Hepatic stellate cell (primary cell): Measurements from ENCODE around the gene BTBD7.

Experiments
- DNase-seq: peaks from one replicate; pipeline ENCODE4 v3.0.0; 2011; ENCODE audit warnings: low spot score

The BTBD7 gene

DNA sequence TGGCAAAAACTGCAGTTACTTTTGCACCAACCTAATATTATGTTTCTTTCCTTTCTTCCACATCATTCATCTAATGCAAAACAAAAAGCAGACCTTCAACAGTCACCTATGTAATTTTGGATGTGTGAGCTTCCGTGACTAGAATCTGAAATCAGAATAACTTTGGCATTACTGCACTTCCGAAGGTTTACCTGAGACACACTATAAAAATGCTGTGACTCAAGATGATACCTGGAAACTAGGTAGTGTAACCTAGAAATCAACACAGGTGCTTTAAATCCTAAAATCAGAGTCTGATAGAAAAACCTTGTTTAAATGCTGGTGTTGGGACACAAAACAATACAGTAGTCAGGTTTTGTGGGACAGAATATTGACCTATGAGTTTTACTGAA lies 2.2 kb downstream of the BTBD7 start:
- no peak for DNase-seq

- no peak for DNase-seq
These were observed 2.7 kb downstream of the BTBD7 start for GRCh38 chr14:93329965-93330608.

GRCh38 chr14:93328546-93328945 lies 4.3 kb downstream of the BTBD7 start:
- no peak for DNase-seq

DNA sequence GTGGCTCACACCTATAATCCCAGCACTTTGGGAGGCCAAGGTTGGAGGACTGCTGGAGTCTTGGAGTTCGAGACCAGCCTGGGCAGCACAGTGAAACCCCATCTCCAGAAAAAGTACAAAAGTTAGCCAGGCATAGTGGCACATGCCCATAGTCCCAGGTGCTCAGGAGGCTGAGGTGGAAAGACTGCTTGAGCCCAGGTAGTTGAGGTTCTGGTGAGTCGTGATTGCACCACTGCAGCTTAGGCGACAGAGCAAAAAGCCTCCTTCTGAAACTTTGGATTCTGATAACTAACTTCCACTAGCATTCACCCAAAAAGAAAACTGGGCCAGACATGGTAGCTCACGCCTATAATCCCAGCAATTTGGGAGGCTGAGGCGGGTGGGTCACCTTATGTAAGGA lies 6.6 kb downstream of the BTBD7 start:
- DNase-seq, result no peak

GRCh38 chr14:93323600-93324174 lies 9.1 kb downstream of the BTBD7 start:
- no peak for DNase-seq

DNA sequence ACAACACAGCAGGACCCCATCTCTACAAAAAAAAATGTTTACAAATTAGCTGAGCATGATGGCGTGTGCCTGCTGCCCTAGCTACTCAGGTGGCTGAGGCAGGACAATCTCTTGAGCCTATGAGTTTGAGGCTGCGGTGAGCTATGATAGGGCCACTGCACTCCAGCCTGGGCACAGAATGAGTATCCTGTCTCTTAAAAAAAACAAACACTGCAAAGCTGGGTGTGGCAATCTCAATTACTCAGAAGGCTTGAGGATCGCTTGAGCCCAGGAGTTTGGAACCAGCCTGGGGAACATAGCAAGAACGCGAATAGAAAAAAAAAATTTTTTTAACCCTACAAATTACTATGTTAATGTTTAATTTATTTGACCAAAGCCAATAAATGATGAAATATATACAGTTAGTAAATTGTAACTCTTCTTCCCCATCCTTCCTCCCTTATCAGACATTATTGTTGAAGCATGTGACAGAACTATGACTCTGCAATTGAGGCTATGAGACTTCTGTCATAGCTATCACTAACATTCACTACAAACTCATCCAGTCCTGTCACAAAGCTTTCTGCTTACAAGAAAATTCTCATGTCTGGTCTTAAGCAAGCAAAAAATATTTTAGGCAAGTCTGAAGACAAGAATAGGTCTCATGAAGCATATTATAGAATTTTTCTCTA lies 9.8 kb downstream of the BTBD7 start:
- DNase-seq, result no peak

DNA sequence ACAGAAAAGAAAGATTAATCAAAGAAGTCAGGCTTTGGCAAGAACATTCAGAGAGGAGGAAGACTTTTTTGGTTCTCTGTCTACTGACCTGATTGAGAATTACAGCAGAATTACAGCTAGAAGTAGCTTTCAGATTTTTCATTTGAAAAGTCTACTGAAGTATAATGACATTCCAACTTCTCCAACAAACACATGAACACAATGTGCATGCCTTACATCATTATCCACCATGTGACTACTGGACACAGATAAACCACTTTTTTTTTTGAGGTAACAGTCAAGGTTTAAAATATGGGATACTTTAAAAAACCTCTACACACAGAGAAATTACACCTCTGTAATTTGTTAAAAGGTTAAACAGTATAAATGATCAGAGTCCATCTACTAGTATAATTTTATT lies 12.3 kb downstream of the BTBD7 start:
- no peak for DNase-seq

DNA sequence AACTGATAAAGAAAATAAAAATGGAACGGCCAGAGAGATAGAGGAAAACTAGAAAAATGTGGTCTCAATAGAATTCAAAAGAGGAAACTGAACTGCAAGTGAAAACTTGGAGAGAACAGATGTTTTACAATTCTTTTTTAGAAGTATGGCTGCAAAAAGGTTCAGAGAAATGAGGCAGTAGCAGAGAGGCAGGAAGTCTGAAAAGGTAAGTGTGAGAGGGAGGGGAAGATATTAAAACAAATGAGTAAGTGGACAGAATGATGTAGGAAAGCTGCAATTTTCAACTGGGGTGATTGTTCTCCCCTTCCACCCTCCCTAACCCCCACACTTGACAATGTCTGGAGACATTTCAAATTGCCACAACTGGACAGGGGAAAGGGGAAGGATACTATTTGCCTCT lies 12.9 kb downstream of the BTBD7 start:
- no peak for DNase-seq

DNA sequence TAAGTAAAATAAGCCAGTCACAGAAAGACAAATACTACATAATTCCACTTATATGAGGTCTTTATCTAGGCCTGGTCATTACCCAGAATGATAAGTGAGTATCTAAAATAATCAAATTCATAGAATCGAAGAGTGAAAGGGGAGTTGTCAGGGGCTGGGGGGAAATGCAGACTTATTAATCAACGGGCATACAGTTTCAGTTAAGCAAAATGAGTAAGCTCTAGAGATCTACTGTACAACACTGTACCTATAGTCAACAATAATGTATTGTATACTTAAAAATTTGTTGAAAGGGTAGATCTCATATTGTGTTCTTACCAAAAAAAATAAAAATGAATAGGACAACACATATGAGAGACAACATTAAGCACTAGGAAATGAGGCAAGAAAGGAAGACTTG lies 13.3 kb downstream of the BTBD7 start:
- no peak for DNase-seq

- no peak for DNase-seq
These were observed 13.9 kb downstream of the BTBD7 start for GRCh38 chr14:93318927-93319326.

DNA sequence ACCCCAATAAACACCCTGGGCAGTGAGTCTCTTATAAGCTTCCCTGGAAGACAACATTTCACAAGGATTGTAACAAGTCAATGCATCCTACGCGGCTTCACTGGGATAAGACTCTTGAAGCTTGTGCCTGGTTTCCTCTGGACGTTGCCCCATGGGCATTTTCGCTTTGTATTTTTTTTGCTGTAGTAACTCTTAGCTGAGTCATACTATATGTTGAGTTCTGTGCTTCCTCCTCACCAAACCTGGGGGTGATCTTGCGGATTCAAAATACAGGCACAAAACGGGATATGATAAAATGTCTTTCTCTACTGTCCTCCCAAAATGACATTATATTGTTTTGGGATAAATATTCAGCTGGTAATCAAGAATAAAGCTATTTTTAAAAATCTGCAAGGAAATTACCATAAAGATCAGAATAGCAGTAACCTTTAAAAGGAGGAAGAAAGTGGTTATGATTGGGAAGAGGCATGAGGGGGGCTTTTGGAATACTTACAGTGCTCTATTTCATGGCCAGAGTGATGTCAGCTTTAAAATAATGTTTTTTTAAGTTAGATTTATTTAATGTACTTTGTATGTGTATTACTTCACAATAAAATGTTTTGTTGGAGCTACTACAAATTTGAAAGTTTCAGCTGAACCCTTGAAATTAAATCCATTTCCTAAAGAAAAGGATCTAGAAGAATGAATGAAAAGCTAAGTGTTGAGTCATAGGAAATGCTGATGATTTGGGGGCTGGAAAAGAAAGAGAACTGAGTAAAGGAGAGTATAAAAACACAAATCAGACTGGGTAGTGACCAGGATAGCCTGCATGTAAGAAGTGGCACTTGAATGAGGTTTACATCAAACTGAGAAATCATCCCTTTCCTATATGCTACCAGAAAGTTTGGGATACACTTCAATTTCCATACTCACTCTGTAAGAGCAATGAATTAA lies 14.7 kb downstream of the BTBD7 start:
- peak; percentile 52 for DNase-seq

DNA sequence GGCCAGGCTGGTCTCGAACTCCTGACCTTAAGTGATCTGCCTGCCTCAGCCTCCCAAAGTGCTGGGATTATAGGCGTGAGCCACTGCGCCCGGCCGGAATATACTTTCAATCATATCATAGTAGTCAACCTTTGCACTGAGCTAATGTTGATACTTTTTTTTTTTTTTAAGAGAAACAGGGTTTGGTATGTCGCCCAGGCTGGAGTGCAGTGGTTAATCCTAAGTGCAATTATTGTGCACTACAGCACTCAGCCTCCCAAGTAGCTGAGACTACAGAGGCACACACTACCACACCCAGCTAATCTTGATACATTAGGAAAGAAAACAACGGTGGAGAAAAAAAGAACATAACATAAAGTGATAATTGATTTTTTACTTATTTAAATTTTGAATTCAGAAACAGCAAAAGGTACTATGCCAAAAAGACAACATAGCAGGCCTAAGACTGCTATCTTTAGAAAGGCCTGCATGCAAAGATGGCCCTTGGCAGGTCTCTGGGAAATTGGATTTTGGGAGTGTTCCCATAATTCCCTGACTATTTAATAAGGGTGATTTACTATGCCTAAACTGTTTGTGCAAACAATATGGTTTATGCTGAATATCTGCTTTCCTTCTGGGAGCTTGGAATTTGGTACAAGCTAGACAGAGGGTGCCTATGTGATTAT lies 15.5 kb downstream of the BTBD7 start:
- DNase-seq, result no peak

DNA sequence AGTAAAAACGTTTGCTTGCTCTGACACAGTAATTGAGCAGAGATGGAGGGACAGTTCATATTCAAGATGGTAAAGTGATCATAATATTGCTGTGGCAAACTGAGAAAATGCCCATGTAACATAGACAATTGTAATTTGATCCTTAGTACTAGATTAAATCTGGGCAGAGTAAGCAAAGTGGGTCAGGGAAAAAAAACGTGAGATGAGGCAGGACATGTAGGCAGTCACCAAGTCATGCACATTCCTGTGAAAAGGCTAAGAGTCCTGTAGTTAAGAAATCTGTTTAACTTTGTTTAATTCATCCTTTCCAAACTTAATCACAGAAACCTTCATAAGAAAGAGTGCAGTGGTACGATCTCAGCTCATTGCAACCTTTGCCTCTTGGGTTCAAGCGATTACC lies 16.1 kb downstream of the BTBD7 start:
- no peak for DNase-seq

DNA sequence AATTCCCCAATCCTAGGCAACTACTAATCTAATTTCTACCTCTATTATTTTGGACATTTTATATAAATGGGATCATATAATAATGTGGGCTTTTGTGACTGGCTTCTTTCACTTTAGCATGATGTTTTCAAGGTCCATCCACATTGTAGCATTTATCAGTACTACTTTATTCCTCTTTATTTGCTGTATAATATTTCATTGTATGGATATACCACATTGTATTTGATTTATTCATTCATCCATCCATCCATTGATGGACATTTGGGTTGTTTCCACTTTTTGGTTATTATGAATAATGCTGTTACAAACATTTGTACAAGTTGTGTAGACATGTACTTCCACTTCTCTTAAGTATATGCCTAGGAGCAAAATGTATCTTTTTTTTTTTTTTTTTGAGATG lies 17.3 kb downstream of the BTBD7 start:
- DNase-seq, result no peak

- DNase-seq, result no peak
These were observed 21.8 kb downstream of the BTBD7 start for GRCh38 chr14:93311082-93311481.

DNA sequence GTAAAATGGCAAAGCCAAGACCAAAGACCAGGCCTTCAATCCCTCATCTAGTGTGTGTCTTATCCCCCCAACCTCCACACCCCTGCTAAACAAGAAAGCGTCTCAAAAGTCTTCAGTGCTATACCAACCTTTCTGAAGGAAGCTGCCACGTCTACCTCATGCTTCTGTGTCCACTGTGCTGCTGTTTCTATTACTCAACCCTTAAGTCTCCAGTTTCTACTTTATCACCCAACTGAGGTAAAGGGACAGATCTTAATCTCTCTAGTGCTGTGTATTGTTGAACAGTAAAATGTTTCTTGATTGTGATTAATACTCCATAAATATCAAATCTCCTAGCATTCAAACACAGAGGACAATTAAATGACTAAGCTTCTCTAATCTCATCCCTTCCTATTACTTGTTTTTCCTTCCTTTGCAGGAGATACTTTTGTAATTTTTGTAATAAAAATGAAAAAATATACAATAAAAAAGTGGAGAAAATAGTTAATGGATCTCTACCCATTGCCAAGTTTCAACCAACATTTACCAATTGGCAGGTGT lies 23.3 kb downstream of the BTBD7 start:
- no peak for DNase-seq

DNA sequence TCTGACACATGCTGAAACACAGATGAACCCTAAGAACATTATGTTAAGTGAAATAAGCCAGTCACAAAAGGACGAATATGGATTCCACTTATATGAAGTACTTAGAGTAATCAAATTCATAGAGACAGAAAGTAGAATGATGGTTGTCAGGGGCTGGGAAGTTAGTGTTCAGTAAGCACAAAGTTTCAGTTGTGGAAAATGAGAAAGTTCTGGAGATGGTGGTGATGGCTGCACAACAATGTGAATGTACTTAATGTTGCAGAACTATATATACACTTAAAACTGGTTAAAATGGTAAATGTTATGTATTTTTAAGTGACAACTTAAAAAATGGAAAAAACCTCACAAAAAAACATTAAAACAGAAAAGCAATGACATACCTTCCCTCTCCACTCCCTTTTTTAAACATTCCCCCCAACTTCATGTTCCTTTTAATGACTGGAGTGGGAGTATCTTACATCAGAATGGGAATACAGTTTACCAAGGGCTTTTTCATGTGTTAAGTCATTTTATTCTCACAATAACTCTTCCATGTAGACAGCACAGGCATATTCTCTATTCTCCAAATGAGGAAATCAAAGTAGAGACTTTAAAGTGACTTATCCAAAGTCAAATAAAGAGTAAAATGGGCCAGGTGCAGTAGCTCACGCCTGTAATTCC lies 24.0 kb downstream of the BTBD7 start:
- DNase-seq, result no peak

- no peak for DNase-seq
These were observed 26.0 kb downstream of the BTBD7 start for GRCh38 chr14:93306812-93307211.

DNA sequence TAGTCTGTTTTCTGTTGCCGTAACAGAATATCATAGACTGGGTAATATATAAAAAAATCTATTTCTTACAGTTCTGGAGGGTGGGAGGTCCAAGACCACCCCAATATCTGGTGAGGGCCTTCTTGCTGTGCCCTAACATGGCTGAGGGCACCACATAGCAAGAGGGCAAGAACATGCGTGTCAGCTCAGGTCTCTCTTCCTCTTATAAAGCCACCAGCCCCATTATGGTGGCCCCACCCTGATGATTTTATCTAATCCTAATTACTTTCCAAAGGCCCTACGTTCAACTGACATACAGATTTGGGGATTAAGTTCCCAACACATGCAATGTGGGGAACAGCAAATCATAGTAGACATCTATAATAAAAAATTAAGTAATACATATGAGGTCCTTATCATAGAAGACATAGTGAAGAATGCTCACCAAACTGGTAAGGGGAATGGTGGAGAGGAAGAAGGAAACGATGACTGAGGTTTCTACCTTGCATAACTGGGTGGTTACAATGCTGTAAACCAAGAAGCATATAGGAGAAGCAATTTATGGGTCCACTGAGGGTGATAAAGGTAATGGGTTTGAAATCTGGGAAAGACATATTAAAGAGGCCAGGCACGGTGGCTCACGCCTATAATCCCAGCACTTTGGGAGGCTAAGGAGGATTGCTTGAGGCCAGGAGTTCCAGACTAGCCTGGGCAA lies 27.0 kb downstream of the BTBD7 start:
- DNase-seq, result no peak

GRCh38 chr14:93304771-93305170 lies 28.1 kb downstream of the BTBD7 start:
- peak; percentile 22 for DNase-seq

GRCh38 chr14:93303659-93304058 lies 29.2 kb downstream of the BTBD7 start:
- no peak for DNase-seq
